ENCODE results near the gene PGAP2.

- TF ChIP-seq CTCF (IDR thresholded peaks at IDR 0.05) (no peak), POLR2AphosphoS5 (IDR thresholded peaks at IDR 0.05) (no peak), POLR2A (IDR thresholded peaks at IDR 0.05) (no peak)
These were observed 47.6 kb downstream of the PGAP2 start for GRCh38 chr11:3855808-3856491.
